Muscle layer of duodenum (tissue), 2 donors: ENCODE results near the gene HMX1.

ENCODE experiments used
- H3K27ac ChIP-seq: one replicate; pipeline ENCODE4 v1.7.0; 2013; ENCODE audit warnings: mild to moderate bottlenecking, low read length
- H3K27me3 ChIP-seq: one replicate; pipeline ENCODE4 v1.7.0; 2013; ENCODE audit warnings: low read depth, mild to moderate bottlenecking, control low read depth, low read length
- H3K36me3 ChIP-seq, 2 donors: one replicate each; pipeline ENCODE4 v1.7.0; 2013; ENCODE audit warnings: low read length in 2 of 2, control low read depth in 1 of 2, mild to moderate bottlenecking in 1 of 2; ENCODE audit not compliant: insufficient read depth in 2 of 2, control insufficient read depth in 1 of 2
- H3K4me1 ChIP-seq, 2 donors: one replicate each; pipeline ENCODE4 v1.7.0; 2013; ENCODE audit warnings: low read length in 2 of 2, mild to moderate bottlenecking in 2 of 2, control low read depth in 1 of 2, moderate library complexity in 1 of 2; ENCODE audit not compliant: insufficient read depth in 2 of 2, control insufficient read depth in 1 of 2
- H3K4me3 ChIP-seq, 2 donors: one replicate each; pipeline ENCODE4 v1.7.0; 2013; ENCODE audit warnings: low read length in 2 of 2, low read depth in 1 of 2, mild to moderate bottlenecking in 1 of 2
- H3K9me3 ChIP-seq, 2 donors: one replicate each; pipeline ENCODE4 v1.7.0; 2013; ENCODE audit warnings: low read length in 2 of 2, control low read depth in 1 of 2, mild to moderate bottlenecking in 1 of 2; ENCODE audit not compliant: control insufficient read depth in 1 of 2
- donor health status: healthy.

HMX1 gene

GRCh38 chr4:8888856-8889255, 17.2 kb upstream of the HMX1 start:
- peaks cover 5 to 6% of the 10 kb centered on the region in 2 donors for H3K9me3 ChIP-seq
- peaks cover 39% of the 10 kb centered on the region for H3K27me3 ChIP-seq
- no peak overlapping the region for H3K27ac ChIP-seq
- no peaks in the 10 kb centered on the region for H3K36me3 ChIP-seq
- peaks cover 0 to 14% of the 10 kb centered on the region in 2 donors for H3K4me1 ChIP-seq
- no peak overlapping the region for H3K4me3 ChIP-seq

GRCh38 chr4:8886612-8887406, 15.2 kb upstream of the HMX1 start:
- Histone ChIP-seq H3K27me3 (peaks cover 29% of the 10 kb centered on the region), H3K4me3 (no peak overlapping the region), H3K27ac (no peak overlapping the region)

GRCh38 chr4:8882239-8882638, 10.6 kb upstream of the HMX1 start:
- Histone ChIP-seq H3K27me3 (peaks cover under 1% of the 10 kb centered on the region), H3K4me1 (no peaks in the 10 kb centered on the region), H3K27ac (no peak overlapping the region), H3K36me3 (no peaks in the 10 kb centered on the region), H3K4me3 (no peak overlapping the region), H3K9me3 (peaks cover 5% of the 10 kb centered on the region in 2 donors)

More at GRCh38 chr4:8886612-8887406, 15.2 kb upstream of the HMX1 start:
- Histone ChIP-seq H3K9me3 (peaks cover 5 to 6% of the 10 kb centered on the region in 2 donors), H3K36me3 (no peaks in the 10 kb centered on the region), H3K4me1 (no peaks in the 10 kb centered on the region)

GRCh38 chr4:8880851-8881250, 9.2 kb upstream of the HMX1 start:
- Histone ChIP-seq H3K9me3 (no peaks in the 10 kb centered on the region), H3K27me3 (peaks cover 13% of the 10 kb centered on the region), H3K27ac (no peak overlapping the region), H3K4me1 (no peaks in the 10 kb centered on the region), H3K36me3 (no peaks in the 10 kb centered on the region), H3K4me3 (no peak overlapping the region)

GRCh38 chr4:8879574-8879973, 7.9 kb upstream of the HMX1 start:
- Histone ChIP-seq H3K36me3 (no peaks in the 10 kb centered on the region), H3K4me1 (no peaks in the 10 kb centered on the region), H3K9me3 (no peaks in the 10 kb centered on the region), H3K4me3 (no peak overlapping the region), H3K27me3 (peaks cover 20% of the 10 kb centered on the region), H3K27ac (no peak overlapping the region)

GRCh38 chr4:8878421-8878820, 6.8 kb upstream of the HMX1 start:
- H3K27ac ChIP-seq, result no peak overlapping the region
- H3K27me3 ChIP-seq, result peaks cover 31% of the 10 kb centered on the region

GRCh38 chr4:8877780-8878040, 6.1 kb upstream of the HMX1 start:
- H3K4me3 ChIP-seq, result no peak overlapping the region
- peaks cover 0 to 1% of the 10 kb centered on the region in 2 donors for H3K4me1 ChIP-seq
- H3K36me3 ChIP-seq, result no peaks in the 10 kb centered on the region
- H3K9me3 ChIP-seq, result no peaks in the 10 kb centered on the region
- no peak overlapping the region for H3K27ac ChIP-seq
- peaks cover 36% of the 10 kb centered on the region for H3K27me3 ChIP-seq

More at GRCh38 chr4:8878421-8878820, 6.8 kb upstream of the HMX1 start:
- Histone ChIP-seq H3K4me3 (no peak overlapping the region), H3K4me1 (no peaks in the 10 kb centered on the region), H3K36me3 (no peaks in the 10 kb centered on the region), H3K9me3 (no peaks in the 10 kb centered on the region)

- no peak overlapping the region for H3K4me3 ChIP-seq
- no peaks in the 10 kb centered on the region for H3K36me3 ChIP-seq
- no peaks in the 10 kb centered on the region for H3K9me3 ChIP-seq
- H3K27ac ChIP-seq, result no peak overlapping the region
- H3K27me3 ChIP-seq, result peaks cover 41% of the 10 kb centered on the region
- H3K4me1 ChIP-seq, result peaks cover 0 to 7% of the 10 kb centered on the region in 2 donors
These were observed 5.5 kb upstream of the HMX1 start for GRCh38 chr4:8876982-8877779.

GRCh38 chr4:8874896-8875680, 3.4 kb upstream of the HMX1 start:
- Histone ChIP-seq H3K4me1 (peaks cover 0 to 15% of the 10 kb centered on the region in 2 donors), H3K27ac (no peak overlapping the region), H3K36me3 (no peaks in the 10 kb centered on the region), H3K4me3 (no peak overlapping the region), H3K9me3 (no peaks in the 10 kb centered on the region), H3K27me3 (peaks cover 42% of the 10 kb centered on the region)

- Histone ChIP-seq H3K9me3 (no peaks in the 10 kb centered on the region), H3K4me3 (no peak overlapping the region), H3K36me3 (no peaks in the 10 kb centered on the region), H3K27me3 (peaks cover 48% of the 10 kb centered on the region), H3K27ac (no peak overlapping the region), H3K4me1 (peaks cover 0 to 15% of the 10 kb centered on the region in 2 donors)
These were observed 2.6 kb upstream of the HMX1 start for GRCh38 chr4:8874003-8874895.
